Measurements from ENCODE around the gene MTARC2. TPM values are rescaled to one million over a fixed set of nuclear protein-coding genes. Genes with fewer than 3 reads are reported as not detected.

Gene MTARC2
- polyA plus RNA-seq, 1 donor (not counting 4 experiments of a cell fraction or from before 2014, with no cell fraction given), result 0.75 TPM

DNA sequence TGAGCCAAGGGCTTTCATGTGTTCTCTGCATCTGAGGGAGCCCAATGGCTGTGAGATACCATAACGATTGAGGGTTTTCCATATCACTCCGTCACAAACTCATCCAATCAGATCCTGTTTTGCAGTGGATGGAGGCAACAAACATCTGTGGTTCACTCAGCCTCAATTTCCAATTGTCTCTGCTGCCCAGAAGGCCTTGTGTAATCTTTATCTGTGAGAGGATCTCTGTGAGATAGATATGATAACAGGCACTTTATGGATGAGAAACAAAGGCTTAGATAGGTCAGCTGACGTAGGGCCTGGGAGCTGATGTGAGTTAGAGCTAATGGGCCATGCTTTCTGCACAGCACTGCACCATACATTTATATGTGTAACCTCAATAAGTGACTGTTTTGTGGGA is 35.3 kb downstream of the MTARC2 start:
- Histone ChIP-seq H3K79me2 (ENCODE audit: control insufficient read depth, insufficient read depth, low read length) (no peaks in the 10 kb centered on the region), H3K9me3 (ENCODE audit: control insufficient read depth, low read depth, low read length) (no peaks in the 10 kb centered on the region), H3K4me1 (ENCODE audit: control insufficient read depth, extremely low read depth, insufficient read depth, low read length) (no peaks in the 10 kb centered on the region), H3K9me1 (ENCODE audit: control insufficient read depth, extremely low read depth, insufficient read depth, low read length) (no peaks in the 10 kb centered on the region), H2AFZ (ENCODE audit: control insufficient read depth, low read length) (no peak overlapping the region), H4K20me1 (ENCODE audit: control insufficient read depth, extremely low read depth, insufficient read depth, low read length) (no peaks in the 10 kb centered on the region), H3K27ac (ENCODE audit: control insufficient read depth, insufficient read depth, low read length) (no peak overlapping the region), H3K4me3 (ENCODE audit: control insufficient read depth in 2 of 3, extremely low read depth in 1 of 3, insufficient read depth in 2 of 3, low read depth in 1 of 3, low read length in 3 of 3) (no peak overlapping the region), H3K4me2 (ENCODE audit: control insufficient read depth, extremely low read depth, insufficient read depth, low read depth, low read length) (no peak overlapping the region), H3K36me3 (ENCODE audit: control insufficient read depth in 2 of 2, extremely low read depth in 1 of 2, insufficient read depth in 2 of 2, low read length in 2 of 2) (no peaks in the 10 kb centered on the region), H3K9ac (ENCODE audit: control insufficient read depth, extremely low read depth, insufficient read depth, low read length) (no peak overlapping the region), H3K27me3 (ENCODE audit: control insufficient read depth, extremely low read depth, insufficient read depth, low read length) (peaks cover 6% of the 10 kb centered on the region)
- DNase-seq (ENCODE audit: low read depth, low spot score) (no peak), FAIRE-seq (no peak)
- TF ChIP-seq, protein P1, sequence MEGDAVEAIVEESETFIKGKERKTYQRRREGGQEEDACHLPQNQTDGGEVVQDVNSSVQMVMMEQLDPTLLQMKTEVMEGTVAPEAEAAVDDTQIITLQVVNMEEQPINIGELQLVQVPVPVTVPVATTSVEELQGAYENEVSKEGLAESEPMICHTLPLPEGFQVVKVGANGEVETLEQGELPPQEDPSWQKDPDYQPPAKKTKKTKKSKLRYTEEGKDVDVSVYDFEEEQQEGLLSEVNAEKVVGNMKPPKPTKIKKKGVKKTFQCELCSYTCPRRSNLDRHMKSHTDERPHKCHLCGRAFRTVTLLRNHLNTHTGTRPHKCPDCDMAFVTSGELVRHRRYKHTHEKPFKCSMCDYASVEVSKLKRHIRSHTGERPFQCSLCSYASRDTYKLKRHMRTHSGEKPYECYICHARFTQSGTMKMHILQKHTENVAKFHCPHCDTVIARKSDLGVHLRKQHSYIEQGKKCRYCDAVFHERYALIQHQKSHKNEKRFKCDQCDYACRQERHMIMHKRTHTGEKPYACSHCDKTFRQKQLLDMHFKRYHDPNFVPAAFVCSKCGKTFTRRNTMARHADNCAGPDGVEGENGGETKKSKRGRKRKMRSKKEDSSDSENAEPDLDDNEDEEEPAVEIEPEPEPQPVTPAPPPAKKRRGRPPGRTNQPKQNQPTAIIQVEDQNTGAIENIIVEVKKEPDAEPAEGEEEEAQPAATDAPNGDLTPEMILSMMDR (optimal IDR thresholded peaks at IDR 0.05 in 1 of 3, IDR thresholded peaks at IDR 0.05 in 1 of 3, conservative IDR thresholded peaks at IDR 0.05 in 1 of 3; ENCODE audit: extremely low read depth in 1 of 3, insufficient read depth in 2 of 3, low read length in 3 of 3), result no peak
- TF ChIP-seq EZH2 (IDR thresholded peaks at IDR 0.05; ENCODE audit: low read length), result no peak
- dilution Hi-C loops (cut with MboI; ENCODE audit: extremely low pct_ligation_motif_present, low sequenced_read_pairs), result no loop called here

DNA sequence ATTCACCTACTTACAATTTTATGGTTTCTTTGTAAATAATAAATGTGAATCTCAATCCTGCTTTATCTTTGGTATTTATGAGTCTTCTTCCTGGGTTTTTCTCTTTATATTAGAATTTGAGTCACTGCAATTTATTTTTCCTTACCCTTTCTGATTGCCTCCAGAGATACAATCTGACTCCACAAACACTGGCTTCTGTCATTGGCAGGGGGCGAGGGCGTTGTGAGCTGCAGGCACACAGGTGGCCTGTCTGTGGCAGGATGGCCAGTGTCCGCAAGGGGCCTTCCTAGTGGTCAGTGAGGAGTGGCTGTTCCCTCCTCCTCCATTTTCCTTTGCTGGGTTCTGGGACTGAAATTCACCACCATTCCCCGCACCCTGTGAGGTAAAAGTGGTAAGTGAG is 36.6 kb downstream of the MTARC2 start:
- Histone ChIP-seq H3K9me3 (ENCODE audit: control insufficient read depth, low read depth, low read length) (no peaks in the 10 kb centered on the region), H3K4me3 (ENCODE audit: control insufficient read depth in 2 of 3, extremely low read depth in 1 of 3, insufficient read depth in 2 of 3, low read depth in 1 of 3, low read length in 3 of 3) (no peak overlapping the region), H3K9me1 (ENCODE audit: control insufficient read depth, extremely low read depth, insufficient read depth, low read length) (no peaks in the 10 kb centered on the region), H3K4me1 (ENCODE audit: control insufficient read depth, extremely low read depth, insufficient read depth, low read length) (no peaks in the 10 kb centered on the region), H3K79me2 (ENCODE audit: control insufficient read depth, insufficient read depth, low read length) (no peaks in the 10 kb centered on the region), H3K27ac (ENCODE audit: control insufficient read depth, insufficient read depth, low read length) (no peak overlapping the region), H4K20me1 (ENCODE audit: control insufficient read depth, extremely low read depth, insufficient read depth, low read length) (no peaks in the 10 kb centered on the region), H3K9ac (ENCODE audit: control insufficient read depth, extremely low read depth, insufficient read depth, low read length) (no peak overlapping the region), H3K27me3 (ENCODE audit: control insufficient read depth, extremely low read depth, insufficient read depth, low read length) (peaks cover 6% of the 10 kb centered on the region), H3K4me2 (ENCODE audit: control insufficient read depth, extremely low read depth, insufficient read depth, low read depth, low read length) (no peak overlapping the region), H3K36me3 (ENCODE audit: control insufficient read depth in 2 of 2, extremely low read depth in 1 of 2, insufficient read depth in 2 of 2, low read length in 2 of 2) (no peaks in the 10 kb centered on the region), H2AFZ (ENCODE audit: control insufficient read depth, low read length) (no peak overlapping the region)
- no peak for TF ChIP-seq EZH2 (IDR thresholded peaks at IDR 0.05; ENCODE audit: low read length)
- TF ChIP-seq, protein P1 (optimal IDR thresholded peaks at IDR 0.05 in 1 of 3, IDR thresholded peaks at IDR 0.05 in 1 of 3, conservative IDR thresholded peaks at IDR 0.05 in 1 of 3; ENCODE audit: extremely low read depth in 1 of 3, insufficient read depth in 2 of 3, low read length in 3 of 3), result no peak
- no peak for DNase-seq (ENCODE audit: low read depth, low spot score)
- no peak for FAIRE-seq
- dilution Hi-C loops (cut with MboI; ENCODE audit: extremely low pct_ligation_motif_present, low sequenced_read_pairs), result no loop called here

Measured in keratinocyte (primary cell).